ENCODE data around the gene PHKB. TPM values are rescaled to one million over a fixed set of nuclear protein-coding genes. Genes with fewer than 3 reads are reported as not detected.

The PHKB gene
- total RNA-seq, 2 donors from 2014 or later, result 75.7 to 93.8 TPM

- Histone ChIP-seq H3K4me1 (ENCODE audit: control insufficient read depth in 1 of 2, low read depth in 2 of 2) (no peaks in the 10 kb centered on the region), H3K9me3 (no peaks in the 10 kb centered on the region), H3K27ac (no peak overlapping the region), H3K36me3 (no peaks in the 10 kb centered on the region), H3K27me3 (replicated peaks; ENCODE audit: insufficient read depth) (no peaks in the 10 kb centered on the region), H3K4me3 (no peak overlapping the region)
- ATAC-seq (ENCODE audit: insufficient number of reproducible peaks, low FRiP score, low read depth) (no peak), DNase-seq (ENCODE audit: low spot score) (no peak)
- no peak for TF ChIP-seq CTCF (IDR thresholded peaks at IDR 0.05)
Measured at GRCh38 chr16:47711809-47712208, 250.7 kb downstream of the PHKB start.

GRCh38 chr16:47712276-47713224, 251.4 kb downstream of the PHKB start:
- Histone ChIP-seq H3K9me3 (no peaks in the 10 kb centered on the region), H3K27ac (no peak overlapping the region), H3K36me3 (no peaks in the 10 kb centered on the region), H3K27me3 (replicated peaks; ENCODE audit: insufficient read depth) (no peaks in the 10 kb centered on the region), H3K4me1 (ENCODE audit: control insufficient read depth in 1 of 2, low read depth in 2 of 2) (no peaks in the 10 kb centered on the region), H3K4me3 (no peak overlapping the region)
- TF ChIP-seq CTCF (IDR thresholded peaks at IDR 0.05), result no peak
- DNase-seq (ENCODE audit: low spot score) (no peak), ATAC-seq (ENCODE audit: insufficient number of reproducible peaks, low FRiP score, low read depth) (no peak)

GRCh38 chr16:47713225-47713595, 252.1 kb downstream of the PHKB start:
- Histone ChIP-seq H3K4me3 (no peak overlapping the region), H3K9me3 (no peaks in the 10 kb centered on the region), H3K27me3 (replicated peaks; ENCODE audit: insufficient read depth) (no peaks in the 10 kb centered on the region), H3K4me1 (ENCODE audit: control insufficient read depth in 1 of 2, low read depth in 2 of 2) (no peaks in the 10 kb centered on the region), H3K36me3 (no peaks in the 10 kb centered on the region), H3K27ac (no peak overlapping the region)
- TF ChIP-seq CTCF (IDR thresholded peaks at IDR 0.05), result no peak
- no peak for ATAC-seq (ENCODE audit: insufficient number of reproducible peaks, low FRiP score, low read depth)
- no peak for DNase-seq (ENCODE audit: low spot score)

- Histone ChIP-seq H3K4me3 (no peak overlapping the region), H3K27me3 (replicated peaks; ENCODE audit: insufficient read depth) (no peaks in the 10 kb centered on the region), H3K27ac (no peak overlapping the region), H3K36me3 (no peaks in the 10 kb centered on the region), H3K4me1 (ENCODE audit: control insufficient read depth in 1 of 2, low read depth in 2 of 2) (no peaks in the 10 kb centered on the region), H3K9me3 (no peaks in the 10 kb centered on the region)
- no peak for ATAC-seq (ENCODE audit: insufficient number of reproducible peaks, low FRiP score, low read depth)
- no peak for TF ChIP-seq CTCF (IDR thresholded peaks at IDR 0.05)
- no peak for DNase-seq (ENCODE audit: low spot score)
Measured at GRCh38 chr16:47715442-47716083, 254.4 kb downstream of the PHKB start.

GRCh38 chr16:47716571-47716970, 255.4 kb downstream of the PHKB start:
- ATAC-seq (ENCODE audit: insufficient number of reproducible peaks, low FRiP score, low read depth) (no peak), DNase-seq (ENCODE audit: low spot score) (no peak)
- H3K36me3 ChIP-seq, result no peaks in the 10 kb centered on the region
- H3K4me1 ChIP-seq (ENCODE audit: control insufficient read depth in 1 of 2, low read depth in 2 of 2), result no peaks in the 10 kb centered on the region
- no peak overlapping the region for H3K27ac ChIP-seq
- no peaks in the 10 kb centered on the region for H3K27me3 ChIP-seq (replicated peaks; ENCODE audit: insufficient read depth)
- no peaks in the 10 kb centered on the region for H3K9me3 ChIP-seq
- H3K4me3 ChIP-seq, result no peak overlapping the region
- TF ChIP-seq CTCF (IDR thresholded peaks at IDR 0.05), result no peak
